Type B pancreatic cell (in vitro differentiated cells): ENCODE measurements around the gene INPP4B. TPM values are rescaled to one million over a fixed set of nuclear protein-coding genes. Genes with fewer than 3 reads are reported as not detected.

Experiments used
- DNase-seq: peaks from one replicate; pipeline ENCODE4 v3.0.0; 2021; ENCODE audit warnings: mixed read lengths; ENCODE audit not compliant: unreplicated experiment; ENCODE audit errors: extremely low spot score
- H3K27ac Mint-ChIP-seq: 2 replicates; pipeline ENCODE4 v1.8.0; 2021; ENCODE audit warnings: mild to moderate bottlenecking, mixed read lengths
- H3K27me3 Mint-ChIP-seq: 2 replicates; pipeline ENCODE4 v1.8.0; 2021; ENCODE audit warnings: mixed read lengths
- H3K36me3 Mint-ChIP-seq: 2 replicates; pipeline ENCODE4 v1.8.0; 2021; ENCODE audit warnings: mixed read lengths
- H3K4me1 Mint-ChIP-seq: one replicate; pipeline ENCODE4 v1.8.0; 2021; ENCODE audit warnings: mixed read lengths; ENCODE audit not compliant: unreplicated experiment
- H3K4me3 Mint-ChIP-seq: 2 replicates; pipeline ENCODE4 v1.8.0; 2021; ENCODE audit warnings: mild to moderate bottlenecking, mixed read lengths
- H3K9me3 Mint-ChIP-seq: 2 replicates; pipeline ENCODE4 v1.8.0; 2021; ENCODE audit warnings: mixed read lengths
- CTCF ChIP-seq: fragments of 200-600 bp; sonication (generic); conservative IDR thresholded peaks from 2 replicates; pipeline ENCODE4 v1.5.0; 2021; ENCODE audit warnings: antibody characterized with exemption, mild to moderate bottlenecking
- total RNA-seq: library from RNA; stranded (reverse); gene quantifications from 2 replicates; pipeline ENCODE4 v1.2.1, GENCODE V29; 2021; ENCODE audit warnings: low replicate concordance

INPP4B gene
- total RNA-seq, 1 donor from 2014 or later, result 9.0 TPM

- H3K4me3 Mint-ChIP-seq, result no peak overlapping the region
Observed at GRCh38 chr4:142243255-142243654, 602.8 kb downstream of the INPP4B start.

GRCh38 chr4:142242156-142242555 is 603.9 kb downstream of the INPP4B start:
- Mint-ChIP-seq H3K27me3 (no peaks in the 10 kb centered on the region), H3K4me1 (no peaks in the 10 kb centered on the region), H3K9me3 (no peaks in the 10 kb centered on the region), H3K27ac (no peak overlapping the region), H3K36me3 (no peaks in the 10 kb centered on the region), H3K4me3 (no peak overlapping the region)
- no peak for TF ChIP-seq CTCF
- no peak for DNase-seq

More at GRCh38 chr4:142243255-142243654, 602.8 kb downstream of the INPP4B start:
- TF ChIP-seq CTCF, result no peak
- Mint-ChIP-seq H3K27ac (no peak overlapping the region), H3K9me3 (no peaks in the 10 kb centered on the region), H3K4me1 (no peaks in the 10 kb centered on the region), H3K36me3 (no peaks in the 10 kb centered on the region), H3K27me3 (no peaks in the 10 kb centered on the region)
- no peak for DNase-seq

DNA sequence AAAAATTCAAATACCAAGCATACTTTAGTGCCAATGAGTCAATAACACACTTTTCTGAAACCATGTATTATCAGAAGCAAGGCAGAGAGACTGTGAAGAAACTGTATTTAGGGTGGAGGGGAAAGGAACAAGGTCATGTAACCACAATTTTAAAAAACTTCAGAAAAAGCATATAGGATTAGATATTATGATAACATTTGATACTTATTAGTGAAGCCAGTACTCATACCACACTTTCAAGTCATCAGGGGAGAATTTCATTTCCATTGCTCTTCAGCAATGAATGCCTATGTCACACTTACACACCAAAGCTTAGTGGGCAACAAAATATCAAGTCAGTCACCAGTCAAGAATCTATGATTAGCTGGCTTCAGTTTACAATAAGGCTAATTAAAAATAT is 607.5 kb downstream of the INPP4B start:
- Mint-ChIP-seq H3K27ac (no peak overlapping the region), H3K4me1 (no peaks in the 10 kb centered on the region), H3K9me3 (no peaks in the 10 kb centered on the region), H3K36me3 (no peaks in the 10 kb centered on the region), H3K27me3 (no peaks in the 10 kb centered on the region), H3K4me3 (no peak overlapping the region)
- TF ChIP-seq CTCF, result no peak
- no peak for DNase-seq

- H3K4me1 Mint-ChIP-seq, result no peaks in the 10 kb centered on the region
Observed at GRCh38 chr4:142236268-142236667, 609.8 kb downstream of the INPP4B start.

GRCh38 chr4:142231787-142232186 is 614.3 kb downstream of the INPP4B start:
- H3K27ac Mint-ChIP-seq, result no peak overlapping the region
- H3K4me3 Mint-ChIP-seq, result no peak overlapping the region
- TF ChIP-seq CTCF, result no peak
- no peaks in the 10 kb centered on the region for H3K36me3 Mint-ChIP-seq
- H3K9me3 Mint-ChIP-seq, result no peaks in the 10 kb centered on the region
- no peak for DNase-seq
- H3K4me1 Mint-ChIP-seq, result no peaks in the 10 kb centered on the region
- no peaks in the 10 kb centered on the region for H3K27me3 Mint-ChIP-seq

More at GRCh38 chr4:142236268-142236667, 609.8 kb downstream of the INPP4B start:
- no peak for DNase-seq
- Mint-ChIP-seq H3K9me3 (no peaks in the 10 kb centered on the region), H3K36me3 (no peaks in the 10 kb centered on the region), H3K27me3 (no peaks in the 10 kb centered on the region), H3K4me3 (no peak overlapping the region), H3K27ac (no peak overlapping the region)
- TF ChIP-seq CTCF, result no peak

GRCh38 chr4:142230991-142231390 is 615.1 kb downstream of the INPP4B start:
- Mint-ChIP-seq H3K9me3 (no peaks in the 10 kb centered on the region), H3K27me3 (no peaks in the 10 kb centered on the region), H3K36me3 (no peaks in the 10 kb centered on the region), H3K4me1 (no peaks in the 10 kb centered on the region), H3K27ac (no peak overlapping the region), H3K4me3 (no peak overlapping the region)
- TF ChIP-seq CTCF, result no peak
- no peak for DNase-seq
